ENCODE data around the gene C2orf15. TPM values are rescaled to one million over a fixed set of nuclear protein-coding genes. Genes with fewer than 3 reads are reported as not detected.

The C2orf15 gene
- total RNA-seq, 1 donor from 2014 or later = 0.69 TPM

DNA sequence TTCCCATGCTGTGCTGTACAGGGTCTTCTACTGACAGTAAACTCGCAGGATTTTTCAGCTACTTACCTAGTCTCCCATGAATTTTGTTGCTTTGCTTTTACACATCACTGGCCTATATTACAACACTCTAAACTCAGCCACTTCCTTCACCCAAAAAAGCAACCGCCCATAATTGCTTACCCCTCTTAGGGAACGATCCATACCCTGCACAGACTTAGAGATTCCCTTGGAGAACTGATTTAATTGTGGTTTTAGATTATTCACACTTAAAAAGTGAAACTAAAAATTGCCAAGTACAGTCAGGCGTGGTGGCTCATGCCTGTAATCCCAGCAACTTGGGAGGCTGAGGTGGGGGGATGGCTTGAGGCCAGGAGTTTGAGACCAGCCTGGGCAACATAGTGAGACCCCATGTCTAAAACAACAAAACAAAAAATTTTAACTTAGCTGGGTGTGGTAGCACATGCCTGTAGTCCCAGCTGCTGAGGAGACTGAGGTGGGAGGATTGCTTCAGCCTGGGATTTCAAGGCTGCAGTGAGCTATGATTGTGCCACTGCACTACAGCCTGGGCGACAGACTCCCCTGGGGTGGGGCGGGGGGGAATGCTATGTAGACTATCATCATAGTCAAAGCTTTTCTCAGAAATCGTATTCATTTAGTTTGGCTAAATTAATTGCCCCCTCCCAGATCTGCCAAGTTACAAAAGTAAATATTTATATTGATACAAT is 58.7 kb downstream of the C2orf15 start:
- no peak overlapping the region for H3K27ac Mint-ChIP-seq

More for the DNA sequence above, 58.7 kb downstream of the C2orf15 start:
- TF ChIP-seq, protein P1, sequence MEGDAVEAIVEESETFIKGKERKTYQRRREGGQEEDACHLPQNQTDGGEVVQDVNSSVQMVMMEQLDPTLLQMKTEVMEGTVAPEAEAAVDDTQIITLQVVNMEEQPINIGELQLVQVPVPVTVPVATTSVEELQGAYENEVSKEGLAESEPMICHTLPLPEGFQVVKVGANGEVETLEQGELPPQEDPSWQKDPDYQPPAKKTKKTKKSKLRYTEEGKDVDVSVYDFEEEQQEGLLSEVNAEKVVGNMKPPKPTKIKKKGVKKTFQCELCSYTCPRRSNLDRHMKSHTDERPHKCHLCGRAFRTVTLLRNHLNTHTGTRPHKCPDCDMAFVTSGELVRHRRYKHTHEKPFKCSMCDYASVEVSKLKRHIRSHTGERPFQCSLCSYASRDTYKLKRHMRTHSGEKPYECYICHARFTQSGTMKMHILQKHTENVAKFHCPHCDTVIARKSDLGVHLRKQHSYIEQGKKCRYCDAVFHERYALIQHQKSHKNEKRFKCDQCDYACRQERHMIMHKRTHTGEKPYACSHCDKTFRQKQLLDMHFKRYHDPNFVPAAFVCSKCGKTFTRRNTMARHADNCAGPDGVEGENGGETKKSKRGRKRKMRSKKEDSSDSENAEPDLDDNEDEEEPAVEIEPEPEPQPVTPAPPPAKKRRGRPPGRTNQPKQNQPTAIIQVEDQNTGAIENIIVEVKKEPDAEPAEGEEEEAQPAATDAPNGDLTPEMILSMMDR (IDR thresholded peaks at IDR 0.05) = no peak
- CTCF ChIA-PET = no interaction called here
- POLR2A ChIA-PET = no interaction called here
- Mint-ChIP-seq H3K4me1 (no peaks in the 10 kb centered on the region), H3K4me3 (no peak overlapping the region), H3K36me3 (ENCODE audit: low read depth) (peaks cover 31% of the 10 kb centered on the region), H3K27me3 (no peaks in the 10 kb centered on the region), H3K9me3 (no peaks in the 10 kb centered on the region)
- intact Hi-C loops (cut with micrococcal nuclease) = no loop called here
- DNase-seq (no peak), ATAC-seq (ENCODE audit: low read depth) (no peak)

Other genes starting within 250 kb of the C2orf15 start
- gene CRACDL, start 205.5 kb upstream of the C2orf15 start, total RNA-seq = not detected in 2 replicates
- gene TSGA10, start 13.2 kb downstream of the C2orf15 start, total RNA-seq = 18.5 and 20.4 TPM in 2 replicates
- gene LIPT1, start 13.3 kb downstream of the C2orf15 start, total RNA-seq = 15.1 and 18.1 TPM in 2 replicates
- 54.1 and 59.8 TPM in 2 replicates for gene MITD1, start 39.4 kb downstream of the C2orf15 start, total RNA-seq
- gene MRPL30, start 39.5 kb downstream of the C2orf15 start, total RNA-seq = 18.6 and 21.4 TPM in 2 replicates
- not detected in 2 replicates for gene LYG2, start 114.0 kb downstream of the C2orf15 start, total RNA-seq
- gene LYG1, start 159.5 kb downstream of the C2orf15 start, total RNA-seq = 1.5 and 1.9 TPM in 2 replicates
- 26.8 and 28.1 TPM in 2 replicates for gene TXNDC9, start 194.6 kb downstream of the C2orf15 start, total RNA-seq
- 52.3 and 55.0 TPM in 2 replicates for gene EIF5B, start 195.7 kb downstream of the C2orf15 start, total RNA-seq